OCI-LY3 (cell line): ENCODE data around the gene TCERG1L.

Source experiments
- CTCF ChIP-seq: fragments of 200-600, 300-600 bp; sonication (generic); IDR thresholded peaks from 2 replicates; pipeline ENCODE4 v1.5.1; 2014; ENCODE audit warnings: antibody characterized with exemption, low read length, low read depth
- EZH2phosphoT487 ChIP-seq: fragments of 200-600 bp; shearing (Covaris generic); IDR thresholded peaks from 2 replicates; pipeline ENCODE4 v1.6.1; 2018; ENCODE audit warnings: antibody characterized with exemption, mixed run types, low read depth

GRCh38 chr10:131205556-131205955, 106.0 kb downstream of the TCERG1L start:
- TF ChIP-seq CTCF (no peak), EZH2phosphoT487 (no peak)
